GM19025 (cell line): Measurements from ENCODE around the gene KCNQ1.

ENCODE experiments used
- ATAC-seq: cut with Tn5 transposase; IDR thresholded peaks from one replicate; pipeline ENCODE4 v1.9.1; 2021; ENCODE audit warnings: mild to moderate bottlenecking, low read depth, moderate library complexity; ENCODE audit not compliant: unreplicated experiment

The KCNQ1 gene

DNA sequence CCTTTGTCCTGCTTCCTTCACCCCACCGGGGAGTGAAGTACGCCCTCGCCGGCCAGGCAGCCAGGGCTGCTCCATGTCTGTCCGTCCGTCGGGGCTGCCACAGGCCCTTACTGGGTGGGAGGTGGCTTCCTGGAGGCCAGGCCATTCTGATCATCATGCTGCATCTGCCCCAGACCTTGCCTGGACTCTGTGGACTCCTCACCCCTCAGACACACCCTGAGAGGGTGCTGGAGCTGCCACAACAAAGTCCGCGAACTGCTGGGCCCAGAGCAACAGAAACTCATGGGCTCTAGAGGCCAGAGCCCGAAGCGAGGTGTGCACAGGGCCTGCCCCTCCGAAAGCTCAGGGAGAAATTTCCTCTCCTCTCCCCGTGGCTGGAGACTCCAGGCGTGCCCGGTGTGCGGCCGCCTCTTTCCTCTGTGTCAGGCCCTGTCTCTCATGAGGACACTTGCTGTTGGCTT, 130.8 kb downstream of the KCNQ1 start:
- ATAC-seq = no peak

DNA sequence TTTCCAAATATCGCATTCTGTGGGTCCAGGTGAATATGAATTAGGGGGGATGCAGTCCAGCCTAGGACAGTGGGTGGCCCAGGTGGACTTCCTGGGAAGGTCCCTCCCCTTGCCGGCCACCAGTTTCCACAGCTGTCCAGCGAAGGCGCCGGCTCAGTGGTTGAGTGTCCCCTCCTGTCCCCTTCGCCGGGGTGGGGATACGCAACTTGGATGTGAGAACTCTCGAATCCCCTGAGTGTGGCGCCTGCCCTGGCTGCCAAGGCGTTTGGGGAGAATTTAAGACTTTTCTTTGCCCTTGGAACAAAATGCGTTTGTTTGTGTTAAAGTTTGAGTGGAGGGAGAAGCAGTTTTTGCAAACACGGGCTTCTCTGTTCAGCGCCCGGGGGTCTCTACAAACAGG, 131.3 kb downstream of the KCNQ1 start:
- ATAC-seq = no peak

DNA sequence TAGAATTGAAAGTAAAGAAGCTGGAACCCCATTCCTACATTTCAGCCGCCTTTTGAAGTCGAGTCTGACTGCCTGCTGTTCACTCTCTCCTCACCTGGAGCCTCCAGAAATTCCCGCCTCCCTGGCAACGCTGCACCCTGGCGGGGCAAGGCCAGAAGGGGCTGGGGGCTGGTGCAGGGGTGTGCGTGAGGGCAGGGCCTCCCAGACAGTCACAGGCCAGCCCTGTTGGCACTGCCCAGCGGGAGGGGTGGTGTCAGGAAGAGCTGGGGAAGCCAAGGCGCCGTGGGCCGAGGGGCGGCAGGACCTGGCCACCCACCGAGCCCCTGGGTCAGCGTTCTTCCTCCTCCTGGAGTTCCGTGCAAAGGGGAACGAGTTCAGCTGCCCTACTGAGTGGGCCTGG, 131.7 kb downstream of the KCNQ1 start:
- ATAC-seq = no peak

DNA sequence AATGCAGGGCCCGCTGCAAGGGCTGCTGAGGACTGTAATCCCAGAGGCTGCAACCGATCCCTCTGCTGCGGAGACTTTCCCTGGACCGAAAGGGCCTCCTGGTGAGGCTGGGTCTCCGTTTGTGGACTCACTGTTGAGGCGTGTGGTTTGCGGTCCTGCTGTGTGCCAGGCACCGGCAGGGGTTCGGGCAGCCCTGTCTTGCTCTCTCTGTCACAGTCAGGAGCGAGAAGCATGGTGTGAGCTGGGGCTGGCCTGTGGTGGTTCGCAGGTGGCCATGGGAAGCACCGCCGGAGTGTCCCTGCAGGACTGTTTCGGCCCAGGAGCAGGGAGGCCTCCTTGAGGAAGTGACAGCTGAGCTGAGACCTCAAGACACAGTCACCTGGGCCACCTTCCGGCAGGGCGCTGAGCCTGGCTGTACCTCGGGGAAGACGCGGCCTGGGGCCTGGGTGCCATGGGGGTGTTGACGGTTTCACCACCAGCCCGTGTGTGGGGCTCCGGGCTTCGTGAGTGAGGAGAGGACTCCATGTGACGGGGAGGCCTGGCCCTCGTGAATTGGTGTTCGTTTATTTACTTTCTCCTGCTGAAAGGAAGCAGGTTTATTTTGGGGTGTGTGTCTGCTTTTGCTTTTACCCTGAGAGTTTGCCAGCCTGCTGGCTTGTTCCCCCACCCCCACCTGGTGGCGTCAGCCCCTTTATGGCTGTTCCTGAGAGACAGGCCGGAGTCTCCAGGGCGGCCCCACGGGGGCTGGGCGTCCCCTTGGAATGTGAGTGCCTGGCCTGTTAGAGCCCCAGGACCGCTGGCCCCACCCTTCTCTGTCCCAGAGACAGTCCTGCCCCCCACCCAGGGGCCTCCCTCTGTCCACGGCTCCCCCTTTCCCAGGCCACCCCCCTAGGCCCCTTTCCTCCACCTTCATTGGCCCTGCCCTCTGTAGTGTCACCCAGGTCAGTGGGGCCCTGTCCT, 132.5 kb downstream of the KCNQ1 start:
- ATAC-seq = no peak

DNA sequence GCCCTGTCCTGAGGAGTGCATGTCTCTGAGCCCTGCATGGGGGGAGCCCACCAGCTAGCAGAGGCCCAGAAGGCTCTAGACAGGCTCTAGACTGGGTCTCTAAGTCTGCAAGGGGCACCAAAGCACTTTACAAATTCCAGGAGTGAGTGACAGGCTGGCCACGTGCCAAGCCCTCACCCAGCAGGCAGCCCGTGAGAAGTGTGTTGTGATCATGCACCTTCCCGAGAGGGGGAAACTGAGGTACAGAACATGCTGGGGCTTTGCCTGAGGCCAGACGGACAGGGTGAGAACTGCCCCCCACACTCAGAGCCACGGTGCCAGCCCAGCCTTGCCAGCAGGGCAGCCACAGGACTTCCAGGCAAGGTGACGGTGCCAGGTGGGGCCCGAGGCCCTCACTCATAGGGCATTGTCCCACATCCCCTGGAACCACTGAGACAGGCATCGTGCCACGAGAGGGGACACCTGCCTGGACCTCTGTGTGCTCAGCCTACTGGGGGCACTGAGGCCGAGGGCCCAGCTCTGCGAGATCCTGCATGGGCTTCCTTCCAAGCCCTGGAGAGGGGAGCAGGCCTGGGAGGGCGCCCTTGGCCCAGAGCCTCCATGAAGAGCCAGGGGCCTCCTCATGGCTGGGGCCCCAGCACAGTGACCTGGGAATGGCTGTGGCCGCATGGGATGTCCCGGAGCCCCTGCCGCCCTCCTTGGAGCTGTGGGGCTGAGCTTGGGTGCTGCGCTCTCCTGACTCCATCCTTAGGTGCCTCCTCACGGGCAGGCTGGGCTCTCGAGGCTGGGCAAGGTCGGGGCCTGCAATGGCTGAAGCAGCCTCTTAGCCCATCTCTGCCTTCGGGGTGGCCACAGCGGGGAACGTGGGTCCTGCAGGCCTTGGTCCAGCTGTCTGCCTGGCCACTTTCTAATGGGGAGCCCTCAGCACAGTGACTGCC, 133.5 kb downstream of the KCNQ1 start:
- no peak for ATAC-seq

DNA sequence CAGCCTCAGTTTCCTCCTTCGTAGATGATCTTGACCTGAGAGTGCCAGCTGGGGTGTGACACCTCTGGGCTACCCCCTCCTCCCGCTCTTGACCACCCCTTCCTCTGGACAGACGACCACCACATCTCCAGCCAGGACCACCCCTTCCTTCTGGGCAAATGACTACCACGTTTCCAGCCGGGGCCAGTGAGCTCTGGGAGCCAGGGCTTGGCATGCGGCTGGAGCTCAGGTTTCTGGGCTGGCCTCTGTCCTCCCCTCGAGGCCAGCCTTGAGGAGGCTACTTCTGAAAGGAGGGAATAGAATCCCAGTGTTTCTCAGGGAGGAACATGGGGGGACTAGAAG, 134.1 kb downstream of the KCNQ1 start:
- ATAC-seq = no peak

DNA sequence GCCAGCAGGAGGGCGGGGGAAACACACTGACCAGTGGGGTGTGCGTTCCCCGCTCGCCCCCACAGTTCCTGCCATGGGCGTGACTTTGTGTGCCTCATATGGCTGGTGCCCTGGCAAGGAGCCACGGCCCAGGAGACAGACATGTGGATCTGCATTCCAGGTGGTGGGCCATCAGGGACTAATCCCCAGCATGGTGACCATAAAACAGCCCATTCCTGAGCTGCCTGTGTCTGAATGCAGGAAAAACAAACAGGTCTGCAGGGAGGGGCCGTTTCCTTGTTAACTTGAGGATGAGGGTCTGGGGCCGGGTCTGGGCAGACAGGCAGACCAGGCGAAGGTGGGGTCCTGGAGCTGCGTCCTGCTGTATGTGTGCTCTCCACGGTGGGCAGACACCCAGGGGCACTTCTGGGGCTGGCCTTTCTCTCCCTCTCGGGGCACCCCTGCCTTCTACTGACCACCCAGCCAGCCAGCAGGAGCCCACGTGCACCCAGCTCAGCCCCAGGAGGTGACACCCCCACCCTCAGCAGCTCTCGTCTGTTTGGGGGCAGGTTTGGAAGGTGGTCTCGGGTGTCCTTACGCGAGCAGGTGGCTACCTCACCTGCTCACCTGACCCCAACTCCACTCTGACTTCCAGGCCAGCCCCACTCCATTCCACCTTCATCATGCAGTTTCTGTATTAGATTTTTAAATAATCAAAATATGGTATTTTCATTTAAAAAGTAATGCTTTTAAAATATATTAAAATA, 134.7 kb downstream of the KCNQ1 start:
- no peak for ATAC-seq

DNA sequence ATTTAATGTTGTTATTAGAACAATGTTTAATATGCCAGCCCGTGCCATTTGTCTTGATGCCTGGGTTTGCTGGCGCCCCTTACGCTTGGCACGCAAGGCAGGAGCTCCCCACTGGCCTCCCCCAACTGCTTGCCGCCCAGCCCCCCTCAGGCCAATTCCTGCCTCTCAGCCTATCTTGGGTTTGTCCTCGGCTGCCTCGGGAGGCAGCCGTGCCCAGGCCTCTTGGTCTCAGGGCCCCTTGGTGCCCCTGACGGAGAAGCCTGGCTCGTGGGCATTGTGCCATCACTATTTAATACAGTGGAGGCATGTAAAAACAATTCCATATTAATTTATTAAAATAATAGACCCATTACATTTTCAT, 135.2 kb downstream of the KCNQ1 start:
- ATAC-seq = no peak

DNA sequence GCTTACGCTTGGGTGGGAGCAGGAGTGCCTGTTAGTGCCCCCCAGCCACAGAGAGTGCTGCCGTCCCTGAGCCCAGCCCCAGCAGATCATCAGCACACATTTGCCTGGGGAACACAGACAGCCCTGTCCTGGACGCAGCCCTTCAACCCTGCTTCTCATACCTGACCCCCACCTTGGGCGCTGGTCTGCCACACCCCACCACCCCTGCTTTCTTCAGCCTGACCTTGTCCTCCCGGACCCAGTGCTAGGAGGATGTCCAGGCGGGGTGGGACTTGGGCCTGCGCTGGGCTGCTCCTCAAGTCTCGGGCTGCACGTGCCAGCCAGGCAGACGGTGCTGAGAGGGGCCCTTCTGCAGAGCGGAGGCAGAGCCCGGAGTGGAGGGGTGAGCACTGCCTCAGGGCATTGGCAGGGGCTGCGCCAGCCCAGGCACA, 135.8 kb downstream of the KCNQ1 start:
- ATAC-seq = no peak

DNA sequence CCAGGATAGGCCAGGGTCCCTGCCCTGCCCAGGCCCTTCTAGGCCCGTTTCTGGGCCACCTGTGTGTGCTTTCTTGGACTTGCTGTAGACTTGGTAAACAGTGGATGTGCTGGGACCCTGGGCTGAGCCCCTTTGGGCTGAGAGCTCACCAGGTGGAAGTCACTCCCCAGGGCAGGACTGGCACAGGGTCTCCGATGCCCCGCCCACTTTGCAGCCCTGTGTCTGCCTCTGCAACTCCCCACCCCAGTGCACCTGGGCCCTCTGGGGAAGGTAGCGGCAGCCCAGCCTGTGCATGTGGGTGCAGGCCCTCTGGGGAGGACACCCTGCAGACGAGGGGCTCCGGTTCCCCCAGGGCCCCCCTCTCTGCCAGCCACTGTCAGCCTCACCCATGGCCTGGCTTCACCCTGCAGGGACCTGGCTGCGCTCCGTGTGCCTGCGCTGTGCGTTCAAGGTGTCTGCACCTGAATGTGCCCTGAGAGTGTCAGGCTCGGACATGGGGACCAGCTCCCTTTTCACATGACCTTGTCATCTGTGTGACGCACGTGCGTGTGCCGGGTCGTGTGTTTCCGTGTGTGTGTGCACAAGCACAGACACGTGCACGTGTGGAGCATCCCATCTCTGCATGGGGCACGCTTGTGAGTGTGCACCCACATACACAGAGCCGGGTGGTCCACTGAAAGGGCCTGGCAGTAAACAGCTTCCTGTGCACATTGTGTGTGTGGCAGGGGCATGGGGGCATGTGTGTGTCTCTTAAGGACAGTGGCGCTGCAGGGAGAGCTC, 136.5 kb downstream of the KCNQ1 start:
- ATAC-seq = no peak

DNA sequence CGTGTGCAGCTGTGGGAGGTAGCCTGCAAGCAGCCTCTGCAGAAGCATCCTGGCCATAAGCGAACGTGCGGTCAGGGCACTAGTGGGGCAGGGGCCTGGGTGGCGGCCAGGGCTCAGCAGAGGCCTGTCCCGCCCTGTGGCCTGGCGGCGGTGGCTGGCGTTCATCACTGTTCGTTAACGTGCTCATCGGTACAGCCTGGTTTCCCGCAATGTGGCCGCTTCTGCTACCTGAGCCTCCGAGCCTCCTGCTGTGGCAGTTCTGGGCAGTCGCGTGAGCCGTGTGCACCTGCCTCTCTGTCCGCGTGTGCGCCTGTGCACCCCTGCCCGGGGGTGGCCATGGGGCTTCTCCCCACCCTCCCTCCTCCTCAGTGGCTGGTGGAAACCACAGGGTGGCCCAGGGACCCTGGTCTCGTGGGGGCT, 137.1 kb downstream of the KCNQ1 start:
- no peak for ATAC-seq

DNA sequence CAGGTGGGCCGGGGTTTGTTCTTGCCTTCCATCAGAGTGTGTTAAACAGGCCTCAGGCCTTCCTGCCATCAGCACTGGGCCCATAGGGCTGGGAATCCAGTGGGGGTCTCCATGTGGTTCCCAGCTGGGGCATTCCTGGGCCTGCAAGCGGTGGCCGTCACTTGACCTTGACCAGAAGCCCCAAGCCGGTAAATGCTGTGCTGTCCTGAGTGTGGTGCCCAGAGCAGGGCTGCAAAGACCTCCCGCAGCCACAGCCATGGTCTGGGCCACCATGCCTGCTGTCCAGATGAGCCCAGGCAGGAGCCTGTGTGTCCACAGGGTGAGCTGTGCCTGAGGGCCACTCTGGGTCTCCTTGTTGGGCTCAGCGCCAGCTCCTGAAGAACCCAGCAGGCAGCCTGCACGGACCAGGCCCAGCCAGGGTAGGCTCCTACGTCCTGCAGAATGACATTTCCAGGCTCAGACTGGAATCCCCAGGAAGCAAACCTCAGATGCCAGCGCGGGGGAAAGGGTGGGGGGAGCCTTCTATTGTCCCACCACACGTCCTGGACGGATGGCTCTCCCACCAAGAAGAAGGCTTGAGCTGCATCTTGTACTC, 137.6 kb downstream of the KCNQ1 start:
- ATAC-seq = no peak

DNA sequence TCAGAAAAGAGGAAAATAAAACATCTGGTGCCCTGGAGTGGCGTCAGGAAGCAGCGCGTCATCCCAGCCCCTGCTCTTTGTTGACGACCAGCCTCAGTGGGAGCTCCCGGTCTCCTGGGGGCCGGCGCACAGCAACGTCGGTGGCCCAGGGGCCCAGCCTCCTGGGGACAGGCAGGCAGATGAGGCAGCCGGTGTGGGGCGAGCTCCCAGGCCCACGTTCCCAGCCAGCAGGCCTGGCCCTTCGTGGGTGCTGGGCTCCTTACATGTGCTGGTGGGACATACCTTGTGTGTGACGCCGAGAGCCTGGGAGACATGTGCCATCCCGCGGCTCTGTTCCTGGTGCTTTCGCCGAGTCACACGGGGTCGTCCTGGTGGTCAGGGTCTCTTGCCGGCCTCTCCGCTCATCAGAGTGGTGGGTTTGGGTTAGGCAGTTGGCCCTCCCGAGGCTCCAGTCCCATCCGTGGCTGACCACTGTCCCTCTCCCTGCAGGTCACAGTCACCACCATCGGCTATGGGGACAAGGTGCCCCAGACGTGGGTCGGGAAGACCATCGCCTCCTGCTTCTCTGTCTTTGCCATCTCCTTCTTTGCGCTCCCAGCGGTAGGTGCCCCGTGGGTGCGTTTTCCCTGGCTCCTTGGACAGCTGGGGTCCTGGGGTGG, 138.3 kb downstream of the KCNQ1 start:
- no peak for ATAC-seq

DNA sequence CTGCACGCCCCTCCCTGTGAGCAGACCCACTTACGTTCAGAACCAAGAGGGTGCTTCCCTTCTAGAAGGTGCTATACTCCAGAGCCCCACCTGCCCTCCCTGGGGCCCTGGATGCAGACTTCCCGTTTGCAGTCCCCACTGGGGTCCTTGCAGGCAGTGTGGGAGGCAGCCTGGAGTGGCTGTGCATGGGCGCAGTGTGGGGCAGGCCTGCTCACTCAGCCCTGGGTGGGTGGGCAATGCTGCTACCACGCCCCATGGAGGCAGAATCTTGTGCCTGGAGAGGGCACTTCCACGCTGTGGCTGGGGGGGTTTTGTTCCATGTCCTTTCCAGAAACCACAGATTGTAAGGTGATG, 138.8 kb downstream of the KCNQ1 start:
- no peak for ATAC-seq

DNA sequence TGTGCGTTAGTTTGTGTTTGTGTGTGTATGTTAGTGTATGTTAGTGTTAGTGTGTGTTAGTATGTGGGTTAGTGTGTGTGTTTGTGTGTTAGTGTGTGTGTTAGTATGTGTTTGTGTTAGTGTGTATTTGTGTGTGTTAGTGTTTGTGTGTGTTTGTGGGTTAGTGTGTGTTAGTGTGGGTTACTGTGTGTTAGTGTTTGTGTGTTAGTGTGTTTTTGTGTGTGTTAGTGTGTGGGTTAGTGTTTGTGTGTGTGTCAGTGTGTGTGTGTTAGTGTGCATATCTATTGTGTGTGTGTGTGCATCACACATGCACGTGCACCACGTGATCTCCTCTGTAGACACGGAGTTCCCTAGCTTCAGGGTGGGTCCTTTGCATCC, 139.6 kb downstream of the KCNQ1 start:
- no peak for ATAC-seq

DNA sequence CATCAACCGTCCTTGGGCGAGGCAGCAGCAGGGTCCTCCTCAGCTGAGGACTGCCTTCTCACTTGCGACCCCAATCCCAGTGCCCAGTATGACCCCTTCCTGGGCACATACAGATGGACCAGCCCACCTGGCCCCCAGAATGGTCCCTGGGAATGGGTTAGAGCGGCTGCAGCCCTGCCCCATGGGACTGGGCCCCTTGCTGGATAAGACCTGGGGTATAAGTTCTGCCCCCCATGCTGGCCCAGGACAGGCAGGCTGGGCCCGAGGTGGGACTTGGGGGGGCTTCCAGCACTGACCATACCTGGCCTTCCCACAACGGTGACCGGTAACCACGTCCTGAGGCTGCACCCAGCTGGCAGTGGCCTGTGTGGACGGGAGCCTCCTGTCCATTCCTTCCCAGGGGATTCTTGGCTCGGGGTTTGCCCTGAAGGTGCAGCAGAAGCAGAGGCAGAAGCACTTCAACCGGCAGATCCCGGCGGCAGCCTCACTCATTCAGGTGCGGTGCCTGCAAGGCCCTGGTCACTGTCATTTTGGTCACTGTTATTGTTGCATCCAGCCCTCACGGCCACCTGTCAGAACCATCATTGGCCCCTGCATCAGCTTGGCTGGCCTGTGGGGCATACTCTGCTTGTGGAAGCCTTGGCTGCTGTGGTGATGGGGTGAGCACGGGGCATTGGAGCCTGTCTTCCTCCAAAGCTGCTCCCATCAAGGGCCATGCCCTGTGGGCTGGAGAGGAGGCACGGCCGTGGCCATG, 140.2 kb downstream of the KCNQ1 start:
- no peak for ATAC-seq

DNA sequence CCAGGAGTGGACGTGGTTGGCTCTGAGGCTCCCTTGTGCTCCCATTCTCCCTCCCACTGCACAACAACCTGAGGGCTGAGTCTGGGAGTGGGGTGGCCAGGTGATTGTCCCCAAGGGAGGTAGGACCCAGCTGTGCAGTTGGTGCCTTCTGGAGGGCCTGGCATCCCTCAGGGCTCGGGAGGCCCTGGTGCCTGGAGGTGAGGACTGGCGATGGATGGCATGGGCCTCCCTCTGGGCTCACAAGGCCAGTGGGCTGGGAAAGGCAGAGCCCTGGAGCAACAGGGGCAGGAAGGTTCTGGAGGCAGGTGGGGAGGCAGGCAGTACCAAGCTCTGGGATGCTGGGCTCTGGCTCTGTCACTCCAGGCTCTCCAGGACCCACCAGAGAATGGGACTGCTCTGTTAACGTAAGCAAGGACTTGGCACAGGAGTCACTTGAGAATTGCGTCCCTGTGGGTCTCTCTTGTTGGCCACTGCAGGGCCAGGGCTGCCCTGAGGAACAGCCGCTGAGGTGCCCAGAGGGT, 140.8 kb downstream of the KCNQ1 start:
- no peak for ATAC-seq

DNA sequence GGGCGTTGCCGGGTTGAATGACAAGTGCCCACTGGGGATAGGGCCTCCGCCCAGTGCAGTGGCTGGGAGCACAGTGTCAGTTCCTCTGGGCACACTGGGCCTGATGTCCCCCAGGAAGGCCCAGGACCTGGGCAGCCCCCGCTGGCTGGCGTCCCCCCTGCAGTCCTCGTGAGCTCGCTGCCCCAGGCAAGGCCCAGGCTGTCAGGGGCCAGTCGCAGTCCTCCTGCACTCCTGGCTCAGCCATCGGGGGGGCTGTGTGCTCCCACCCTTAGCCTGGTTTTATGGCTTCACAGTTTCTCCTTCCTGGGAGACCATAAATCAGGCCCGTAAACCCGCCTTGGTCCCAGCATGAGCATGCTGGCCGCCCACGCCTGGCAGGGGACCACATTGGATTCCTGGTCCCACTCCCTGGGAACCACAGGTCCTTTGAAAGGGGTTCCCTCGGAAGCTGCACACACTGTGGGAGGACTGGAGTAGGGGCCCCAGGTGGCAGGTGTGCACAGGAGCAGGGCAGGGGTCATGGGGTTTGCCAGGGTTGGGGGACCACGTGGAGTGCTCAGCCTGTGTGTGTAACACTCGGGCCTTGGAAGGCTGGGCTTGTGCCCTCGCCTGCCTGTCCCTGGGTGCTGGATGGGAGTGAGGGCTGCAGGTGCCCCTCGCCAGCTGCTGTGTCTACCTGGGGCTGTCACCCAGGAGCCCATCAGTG, 141.4 kb downstream of the KCNQ1 start:
- no peak for ATAC-seq
